HG03469 (cell line): Measurements from ENCODE around the gene GPR55.
"Not testable (repeated sequence)": the region's sequence is repeated elsewhere in the genome, so short reads cannot be mapped to it uniquely, and the experiment has no call there.

Source experiments
- ATAC-seq: cut with Tn5 transposase; IDR thresholded peaks from one replicate; pipeline ENCODE4 v1.9.1; 2021; ENCODE audit warnings: mild to moderate bottlenecking, moderate library complexity, moderate number of reproducible peaks; ENCODE audit not compliant: unreplicated experiment

The GPR55 gene

DNA sequence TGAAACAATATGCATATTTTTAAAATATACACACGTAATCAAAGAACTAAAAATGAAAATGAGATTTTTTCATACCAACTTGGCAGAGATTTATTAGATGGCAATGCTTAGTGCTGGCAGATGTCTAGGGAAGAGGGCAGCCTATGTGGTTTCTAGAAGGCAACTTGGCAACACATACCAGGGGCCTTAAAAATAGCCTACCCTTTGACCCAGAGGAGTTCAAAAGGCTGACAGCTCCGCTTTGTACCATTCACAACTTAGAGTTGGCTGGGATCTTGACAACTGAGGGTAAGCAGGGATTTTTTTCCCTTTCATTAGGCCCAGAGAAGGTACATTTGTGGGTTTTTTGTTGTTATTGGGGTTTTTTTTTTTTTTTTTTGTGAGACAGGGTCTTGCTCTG, 26.4 kb upstream of the GPR55 start:
- ATAC-seq: no peak

DNA sequence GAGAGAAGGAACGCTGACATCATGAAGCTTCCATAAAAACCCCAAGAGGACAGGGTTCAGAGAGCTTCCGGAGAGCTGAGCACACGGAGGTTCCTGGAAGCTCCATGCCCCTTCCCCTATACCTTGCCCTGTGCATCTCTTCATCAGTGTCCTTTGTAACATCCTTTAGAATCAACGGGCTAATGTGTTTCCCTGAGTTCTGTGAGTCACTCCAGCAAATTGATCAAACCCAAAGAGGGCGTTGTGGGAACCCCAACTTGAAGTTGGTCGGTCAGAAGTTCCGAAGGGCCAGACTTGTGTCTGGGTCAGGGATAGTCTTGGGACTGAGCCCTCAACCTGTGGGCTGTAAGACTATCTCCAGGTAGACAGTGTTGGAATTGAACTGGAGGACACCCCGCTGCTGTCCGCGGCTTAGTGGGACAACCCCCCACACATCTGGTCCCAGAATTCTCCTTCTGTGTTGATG, 25.9 kb upstream of the GPR55 start:
- ATAC-seq: no peak

DNA sequence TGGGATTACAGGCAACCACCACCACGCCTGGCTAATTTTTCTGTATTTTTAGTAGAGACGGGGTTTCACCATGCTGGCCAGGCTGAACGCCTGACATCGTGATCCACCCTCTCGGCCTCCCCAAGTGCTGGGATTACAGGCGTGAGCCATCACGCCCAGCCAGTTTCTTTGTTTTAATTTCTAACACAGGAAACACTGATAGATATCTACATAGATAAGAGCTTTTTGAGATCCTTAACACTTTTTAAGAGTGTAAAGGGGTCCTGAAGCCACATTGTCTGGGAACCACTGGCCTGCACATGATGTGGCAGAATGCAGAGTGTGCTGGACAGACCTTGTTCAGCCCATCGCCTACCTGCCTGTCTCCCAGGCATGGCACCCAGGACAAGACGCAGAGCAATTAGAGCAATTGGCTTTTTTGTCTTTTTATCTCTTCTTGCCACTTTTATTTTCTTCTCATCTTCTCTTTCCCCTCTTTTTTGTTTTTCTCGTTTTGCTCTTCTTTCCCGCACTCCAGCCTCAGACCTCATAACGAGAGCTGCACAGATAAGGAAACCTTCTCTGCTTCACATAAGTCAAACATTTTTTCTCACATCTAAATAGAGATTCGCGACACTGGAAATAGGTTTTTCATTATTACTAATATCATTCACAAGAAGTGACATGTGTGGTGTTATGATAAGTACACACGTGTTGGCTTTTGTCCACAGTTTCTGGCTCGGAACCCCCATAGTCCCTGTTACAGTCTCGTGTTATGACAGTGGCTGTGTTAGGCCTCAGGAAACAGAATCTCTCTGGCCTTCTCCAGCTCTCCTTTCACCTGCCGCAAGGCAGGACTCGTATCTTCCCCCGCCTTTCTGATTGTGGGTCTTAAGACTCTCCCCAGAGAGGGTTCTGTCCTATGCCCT, 25.2 kb upstream of the GPR55 start:
- peak; percentile 35 for ATAC-seq

DNA sequence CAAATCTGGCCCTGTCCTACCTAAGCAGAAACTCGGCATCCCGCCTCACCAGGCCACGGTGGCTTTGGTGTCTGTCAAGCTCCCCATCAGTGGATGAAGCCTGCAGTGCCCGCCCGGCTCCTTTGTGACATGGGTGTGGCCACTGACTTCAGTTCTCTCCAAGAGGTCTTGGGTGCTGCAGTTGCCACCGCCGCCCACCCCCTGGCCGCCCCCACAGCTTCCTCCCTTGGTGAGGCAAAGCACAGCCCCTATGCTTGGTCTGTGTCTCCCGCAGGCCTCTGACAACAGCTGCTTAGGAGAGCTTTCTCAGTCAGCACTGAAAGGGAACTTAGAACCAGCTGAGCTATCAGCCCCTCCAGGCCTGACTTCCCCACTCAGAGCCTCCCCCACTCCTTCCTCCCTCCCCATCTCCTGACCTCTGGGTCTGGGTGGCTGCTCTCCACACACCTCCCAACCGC, 22.9 kb upstream of the GPR55 start:
- peak; percentile 28 for ATAC-seq

DNA sequence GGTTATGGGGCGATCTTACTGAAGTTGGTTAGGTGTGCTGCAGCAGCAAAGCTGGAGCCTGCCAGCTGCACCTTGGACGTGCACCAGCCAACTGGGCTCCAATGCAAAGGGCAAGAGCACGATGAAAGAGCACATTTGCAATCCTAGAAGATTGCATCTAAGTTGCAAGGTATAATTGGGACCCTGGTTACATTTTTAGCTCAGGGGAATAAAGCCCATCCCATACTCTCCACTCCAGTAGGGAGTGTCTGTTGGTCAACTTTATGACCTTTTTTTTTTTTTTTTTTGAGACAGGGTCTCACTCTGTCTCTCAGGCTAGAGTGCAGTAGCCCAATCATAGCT, 22.2 kb upstream of the GPR55 start:
- ATAC-seq: no peak

DNA sequence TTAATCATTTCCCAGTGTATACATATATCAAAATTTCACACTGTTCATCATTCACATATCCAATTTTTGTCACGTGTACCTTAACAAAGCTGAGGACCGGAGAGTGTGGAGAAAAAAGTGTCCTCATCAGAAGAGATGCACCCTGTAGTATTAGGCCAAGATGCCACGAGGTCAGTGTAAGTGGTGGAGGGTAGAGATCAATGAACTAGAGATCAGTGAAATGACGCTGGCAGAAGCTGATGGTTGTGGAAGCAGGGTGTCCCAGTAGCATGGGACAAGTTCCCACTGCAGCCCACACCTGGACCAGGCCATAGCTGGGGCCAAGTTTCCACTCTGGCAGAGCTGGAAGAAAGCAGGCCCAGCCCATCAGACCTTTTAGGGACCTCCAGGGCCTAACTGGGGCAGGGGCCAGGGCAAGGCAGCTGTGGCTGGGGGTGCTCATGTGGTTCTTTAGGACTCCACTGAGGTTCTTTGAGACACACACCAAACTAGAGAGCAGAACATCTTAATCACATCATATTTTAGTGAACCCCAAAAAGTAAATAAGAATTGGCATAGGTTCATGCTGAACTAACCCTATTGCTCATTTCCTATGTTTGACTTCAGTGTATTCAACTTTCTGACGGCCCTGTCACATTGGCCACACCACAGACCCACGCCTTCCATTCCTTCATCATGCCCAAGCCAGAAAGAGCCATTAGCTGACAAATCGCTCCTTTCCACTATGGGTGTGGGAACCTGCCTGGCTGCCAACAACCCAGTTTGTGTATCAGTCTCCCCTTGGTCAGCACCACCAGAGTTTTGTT, 21.6 kb upstream of the GPR55 start:
- ATAC-seq: no peak

DNA sequence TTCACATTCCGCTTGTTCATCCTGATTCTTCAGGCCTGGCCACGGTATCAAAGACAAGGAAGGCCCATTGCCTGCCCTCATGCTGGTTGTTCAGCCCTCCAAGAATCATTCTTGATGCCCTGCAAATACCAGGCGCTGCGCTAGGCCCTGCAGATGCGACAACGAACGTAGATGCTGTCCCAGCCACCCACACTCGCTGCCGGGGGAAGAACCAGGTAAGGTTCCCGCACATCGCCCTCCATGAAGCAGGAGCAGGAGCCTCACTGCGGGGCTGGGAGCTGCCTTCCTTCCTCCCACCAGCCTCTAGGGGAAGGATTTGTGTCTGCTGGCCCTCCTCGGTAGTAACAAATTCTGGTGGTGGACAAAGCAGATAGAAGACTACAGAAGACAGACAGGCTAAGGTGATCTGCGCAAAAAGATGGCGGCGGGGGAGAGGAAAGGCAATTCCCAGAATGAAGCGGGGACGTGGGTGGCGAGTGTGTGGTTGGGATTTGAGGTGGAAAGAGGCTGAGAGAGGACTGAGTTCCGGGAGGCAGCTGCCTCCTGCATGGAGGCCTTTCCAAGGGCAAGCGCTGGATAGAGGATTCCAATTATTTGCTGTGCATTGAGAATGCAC, 19.8 kb upstream of the GPR55 start:
- ATAC-seq: no peak

DNA sequence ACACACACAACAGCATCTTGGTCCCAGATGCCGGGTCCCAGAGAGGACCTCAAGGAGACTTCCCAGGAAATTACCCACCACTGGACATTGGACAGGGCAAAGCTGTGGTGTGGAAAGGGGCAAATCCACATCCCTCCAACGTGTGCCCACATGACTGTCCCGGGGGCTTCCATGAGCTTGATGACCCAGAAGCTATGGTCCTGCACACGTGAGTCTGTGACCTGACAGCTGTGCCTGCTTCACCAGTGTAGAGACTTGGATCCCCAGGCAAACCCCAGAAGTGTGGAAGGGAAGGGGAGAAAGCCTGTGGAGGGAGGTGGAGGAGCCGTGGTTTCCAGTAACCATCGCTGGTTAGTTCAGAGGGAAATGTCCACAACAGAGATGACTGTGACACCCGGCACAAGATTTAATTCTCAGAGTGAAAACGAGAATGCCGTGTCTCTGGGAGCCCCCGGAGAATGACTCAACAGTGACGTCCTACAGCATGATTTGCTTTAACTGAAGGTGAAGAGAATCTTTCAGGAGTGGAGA, 19.1 kb upstream of the GPR55 start:
- ATAC-seq: no peak

DNA sequence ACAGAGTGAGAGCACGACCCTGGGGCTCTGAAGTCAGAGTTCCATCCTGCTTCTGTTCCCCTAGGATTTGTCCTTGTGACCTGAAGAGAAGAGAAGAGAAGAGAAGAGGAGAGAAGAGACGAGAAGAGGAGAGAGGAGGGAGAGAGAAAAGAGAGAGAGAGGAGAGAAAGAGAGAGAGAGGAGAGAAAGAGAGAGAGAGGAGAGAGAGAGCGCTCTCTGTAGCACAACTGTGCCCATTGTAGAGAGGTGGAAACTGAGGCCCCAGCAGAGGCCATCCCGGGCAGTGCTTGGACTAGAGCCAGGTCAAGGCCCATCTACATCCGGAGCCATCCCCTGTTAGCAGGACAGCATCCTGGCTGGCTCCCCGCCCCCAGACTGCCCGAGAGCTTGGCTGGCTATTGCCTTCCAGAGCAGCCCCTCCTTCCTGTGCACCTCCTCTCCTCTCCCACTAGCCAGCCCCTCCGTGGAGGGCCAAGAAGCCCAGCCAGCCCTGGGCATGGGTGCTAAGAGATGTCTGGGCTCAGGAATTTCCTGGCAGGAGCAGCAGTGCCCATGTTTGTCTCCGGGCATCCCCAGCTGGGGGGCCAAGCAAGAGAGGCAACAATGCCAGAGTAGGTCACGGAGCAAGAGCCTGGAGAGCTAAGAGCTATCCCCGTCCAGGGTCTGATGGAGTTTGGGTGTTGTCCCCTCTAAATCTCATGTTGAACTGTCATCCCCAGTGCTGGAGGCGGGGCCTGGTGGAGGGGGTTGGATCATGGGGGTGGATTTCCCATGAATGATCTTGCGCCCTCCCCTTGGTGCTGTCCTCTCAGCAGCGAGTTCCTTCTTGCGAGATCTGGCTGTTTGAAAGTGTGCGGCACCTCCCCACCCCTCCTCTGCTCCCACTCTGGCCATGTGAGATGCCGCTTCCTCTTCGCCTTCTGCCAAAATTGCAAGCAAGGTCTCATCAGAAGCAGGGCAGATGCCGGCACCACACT, 18.2 kb upstream of the GPR55 start:
- peak; percentile 33 for ATAC-seq

DNA sequence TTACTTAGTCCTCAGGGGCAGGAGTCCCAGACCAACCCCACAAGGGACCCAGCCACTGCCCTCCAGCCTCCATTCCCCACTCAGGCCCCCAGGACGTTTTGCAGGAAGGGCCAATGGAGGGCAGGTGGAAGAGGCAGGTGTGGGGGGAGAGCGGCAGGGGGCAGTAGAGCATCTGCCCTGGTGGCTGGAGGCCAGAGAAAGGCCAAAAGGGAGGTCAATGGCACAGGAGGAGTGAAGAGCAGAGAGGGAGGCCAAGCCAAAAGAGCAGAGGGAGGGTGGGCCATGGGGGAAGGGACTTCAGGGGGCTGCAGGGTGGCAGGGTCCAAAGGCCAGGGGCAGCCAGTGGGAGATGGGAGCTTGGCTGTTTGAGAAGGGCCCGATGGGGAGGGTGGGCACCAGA, 17.3 kb upstream of the GPR55 start:
- no peak for ATAC-seq

DNA sequence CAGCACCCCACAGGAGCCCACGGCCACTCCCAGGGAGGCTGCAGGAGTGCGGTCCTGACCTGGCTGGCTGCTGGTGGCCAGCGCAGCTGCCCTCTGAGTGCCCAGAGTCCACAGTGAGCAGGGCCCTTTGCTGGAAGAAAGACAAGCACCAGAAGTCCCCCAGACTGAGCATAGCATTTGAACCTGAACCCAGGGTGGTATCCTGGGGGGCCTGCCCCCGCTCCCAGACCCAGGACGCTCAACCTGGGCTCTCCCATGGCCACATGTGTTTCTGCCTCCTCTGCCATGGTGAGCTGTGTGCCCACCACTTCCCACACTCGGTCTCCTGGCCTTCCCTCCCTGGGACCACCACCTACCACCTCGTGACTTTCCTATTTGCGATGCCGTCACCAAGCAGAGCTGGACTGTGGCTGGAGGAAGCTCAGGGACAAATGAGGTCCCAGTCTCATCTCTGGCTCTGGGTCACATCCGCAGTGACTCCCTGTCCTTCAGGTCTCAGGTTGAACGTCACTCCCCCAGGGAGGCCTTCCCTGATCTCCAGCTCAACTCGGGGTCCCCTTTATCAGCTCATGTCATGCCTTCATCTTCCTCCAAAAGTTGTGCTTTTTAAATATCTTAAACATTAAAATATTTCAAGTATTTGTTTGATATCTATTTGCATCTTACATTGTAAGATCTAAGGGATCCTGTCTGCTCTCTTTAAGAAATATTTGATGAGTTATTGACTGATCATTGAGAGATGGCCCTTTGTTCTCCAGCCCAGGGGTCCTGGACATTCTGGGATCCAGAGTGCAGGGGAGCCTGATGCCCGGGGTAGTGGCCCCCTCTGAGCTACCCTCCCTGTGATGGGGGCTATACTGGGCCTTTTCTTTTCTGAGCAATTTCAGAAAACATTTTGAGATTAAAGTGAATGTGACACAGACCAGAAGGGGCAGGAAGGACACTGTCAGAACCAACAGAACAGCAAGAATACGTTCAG, 16.4 kb upstream of the GPR55 start:
- ATAC-seq: no peak

DNA sequence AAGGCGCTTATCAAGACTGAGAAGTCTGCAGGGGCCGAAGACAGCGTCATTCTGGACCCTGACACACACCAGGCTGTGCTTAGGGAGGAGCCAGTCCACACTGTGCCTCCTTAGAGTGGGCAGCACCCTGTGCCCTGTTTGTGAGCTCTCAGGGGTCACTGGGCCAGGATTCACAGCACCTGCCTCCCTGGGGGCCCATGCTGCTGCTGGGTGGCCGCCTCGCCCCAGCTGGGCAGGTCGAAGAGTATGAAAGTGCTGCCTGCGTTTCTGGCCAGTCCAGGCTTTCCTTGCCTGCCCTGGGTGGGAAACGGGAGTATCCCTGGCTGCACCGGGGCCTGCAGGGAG, 15.4 kb upstream of the GPR55 start:
- ATAC-seq: no peak

DNA sequence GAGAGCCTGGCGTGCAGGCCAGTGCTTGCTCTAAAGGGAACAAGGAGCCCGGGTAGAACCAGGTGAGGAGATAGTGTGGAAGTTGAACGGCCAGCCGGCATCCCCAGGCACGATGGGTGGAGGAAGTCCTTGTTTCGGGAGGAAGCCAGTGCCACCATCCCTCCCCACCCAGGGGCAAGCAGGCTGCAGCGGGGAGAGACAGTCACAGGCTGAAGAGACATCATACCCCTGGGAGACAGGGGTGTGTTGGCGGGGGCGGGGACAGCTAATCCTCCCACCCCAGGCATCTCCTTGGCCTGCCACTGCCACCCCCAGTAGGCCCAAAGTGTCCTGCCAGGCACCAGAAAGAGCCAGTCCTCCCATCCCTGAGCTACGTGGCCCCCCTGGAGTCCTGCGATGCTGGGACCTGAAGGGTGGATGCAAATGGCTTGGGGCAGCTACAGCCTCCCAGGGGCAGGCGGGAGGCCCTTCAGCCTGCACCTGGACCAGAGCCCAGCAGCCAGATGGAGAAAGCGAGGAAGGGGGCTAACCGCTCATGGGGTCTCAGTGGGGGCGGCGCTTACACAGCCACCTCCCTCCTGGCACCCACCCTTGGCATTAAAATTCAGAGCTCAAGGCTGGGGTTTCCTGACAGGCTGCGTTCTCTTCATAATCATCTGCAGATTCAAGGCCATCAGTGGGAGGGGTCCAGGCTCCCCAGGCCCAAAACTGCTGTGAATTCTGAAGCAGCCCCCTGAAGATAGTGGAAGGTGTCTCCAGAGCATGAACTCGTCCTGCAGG, 14.8 kb upstream of the GPR55 start:
- ATAC-seq: no peak

DNA sequence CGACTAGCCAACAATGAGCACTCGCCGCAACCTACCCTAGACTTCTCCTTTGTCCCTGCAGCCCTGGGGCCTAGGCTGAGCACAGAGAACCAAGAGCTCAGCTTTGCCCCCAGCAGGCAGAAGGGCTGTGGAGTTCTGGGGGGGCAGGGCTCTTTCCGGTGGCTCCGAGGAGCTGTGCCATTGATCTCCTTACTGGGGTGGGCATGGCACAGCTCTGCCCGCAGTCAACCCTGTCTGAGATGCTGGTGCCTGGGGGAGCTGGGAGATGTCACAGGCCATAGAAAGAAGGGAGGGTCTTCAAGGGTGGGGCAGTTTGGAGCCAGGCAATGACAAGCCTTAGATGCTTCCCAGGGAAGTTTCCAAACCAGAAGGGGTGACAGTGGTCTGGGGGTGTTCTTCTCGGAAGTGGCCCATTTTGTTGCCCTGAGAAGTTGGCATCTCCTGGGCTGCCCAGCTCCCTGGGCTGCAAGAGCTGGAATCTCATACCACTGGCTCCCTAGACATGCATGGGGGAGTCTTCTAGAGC, 14.1 kb upstream of the GPR55 start:
- no peak for ATAC-seq

DNA sequence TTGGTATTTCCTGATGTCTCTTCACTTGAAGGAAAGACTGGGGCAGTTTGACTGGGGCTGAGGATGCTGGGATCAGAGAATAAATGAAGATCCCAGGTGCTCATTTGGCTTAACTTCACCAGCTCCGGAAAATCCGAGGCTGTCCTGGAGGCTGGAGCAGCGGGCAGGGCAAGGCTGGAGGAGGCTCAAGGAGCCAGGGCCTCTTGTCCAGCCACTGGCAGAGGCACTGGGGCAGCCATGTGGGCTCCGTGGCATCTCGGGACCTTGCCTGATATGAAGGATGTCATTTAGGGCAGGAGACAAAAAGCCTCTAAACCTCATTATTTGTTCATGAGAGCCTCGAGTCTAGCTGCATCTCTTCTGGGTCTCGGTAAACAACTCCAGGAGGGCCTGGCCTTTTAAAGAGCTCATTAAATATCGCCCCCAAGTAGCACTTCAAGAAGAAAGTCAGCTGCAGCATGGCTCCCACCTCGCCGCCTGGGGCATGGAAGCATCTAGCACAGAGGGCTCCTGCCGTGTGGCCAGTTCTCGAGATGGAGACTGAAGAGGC, 13.5 kb upstream of the GPR55 start:
- ATAC-seq: no peak

DNA sequence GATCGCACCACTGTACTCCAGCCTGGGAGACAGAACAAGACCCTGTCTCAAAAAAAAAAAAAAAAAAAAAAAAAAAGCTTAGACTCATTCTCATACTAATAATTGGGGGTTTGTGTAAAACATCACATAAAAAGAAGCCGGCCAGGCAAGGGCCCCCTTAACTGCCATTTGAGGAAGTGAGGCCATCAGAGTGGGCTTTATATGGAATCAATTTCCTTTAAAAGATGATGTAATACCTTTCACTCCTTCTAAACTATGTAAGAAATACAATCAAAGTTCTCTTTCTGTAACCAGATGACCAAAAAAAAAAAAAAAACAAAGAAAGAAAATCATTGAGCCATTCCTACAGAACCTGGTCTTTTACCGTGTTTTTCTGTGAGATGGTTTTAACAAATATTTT, 13.1 kb upstream of the GPR55 start:
- no peak for ATAC-seq

DNA sequence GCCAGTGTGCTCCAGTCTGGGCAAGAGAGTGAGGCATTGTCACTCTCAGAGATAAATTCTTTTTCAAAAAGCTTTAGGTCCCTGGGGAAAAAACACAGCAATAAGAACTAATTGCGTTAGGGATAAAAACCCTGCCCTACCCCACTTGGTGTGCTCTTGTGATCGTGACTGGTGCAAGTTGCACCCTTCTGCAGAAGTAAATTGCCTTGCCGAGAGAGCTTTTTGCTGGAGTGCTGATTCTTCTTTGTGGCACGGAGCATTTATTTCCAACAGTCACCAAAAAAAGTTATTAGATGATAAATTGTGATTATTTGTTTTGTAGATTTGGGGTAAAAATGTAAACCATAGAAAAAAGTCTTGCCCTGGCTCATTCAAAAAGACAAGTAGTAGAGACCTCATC, 12.3 kb upstream of the GPR55 start:
- no peak for ATAC-seq

DNA sequence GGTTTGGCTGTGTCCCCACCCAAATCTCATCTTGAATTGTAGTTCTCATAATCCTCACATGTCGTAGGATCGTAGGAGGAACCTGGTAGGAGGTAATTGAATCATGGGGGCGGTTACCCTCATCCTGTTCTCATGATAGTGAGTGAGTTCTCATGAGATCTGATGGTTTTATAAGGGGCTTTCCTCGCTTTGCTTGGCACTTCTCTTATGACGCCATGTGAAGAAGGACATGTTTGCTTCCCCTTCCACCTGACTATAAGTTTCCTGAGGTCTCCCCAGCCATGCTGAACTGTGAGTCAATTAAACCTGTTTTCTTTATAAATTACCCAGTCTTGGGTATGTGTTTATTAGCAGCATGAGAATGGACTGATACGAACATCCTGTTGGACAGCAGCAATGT, 11.2 kb upstream of the GPR55 start:
- ATAC-seq: not testable (repeated sequence)
